NCI-H748 (cell line): Measurements from ENCODE around the gene RRBP1.

ENCODE experiments used
- DNase-seq: peaks from one replicate; lab custom pipeline; 2025; ENCODE audit not compliant: unreplicated experiment; lab: John Stamatoyannopoulos, UW

The RRBP1 gene

GRCh38 chr20:17681726-17682102 lies 328 bp downstream of the RRBP1 start:
- DNase-seq, result no peak

GRCh38 chr20:17680836-17681725 lies 961 bp downstream of the RRBP1 start:
- peak; percentile 85 for DNase-seq

GRCh38 chr20:17679941-17680835 lies 1.9 kb downstream of the RRBP1 start:
- DNase-seq, result peak; percentile 49

- DNase-seq, result no peak
Observed at GRCh38 chr20:17678886-17679285, 3.2 kb downstream of the RRBP1 start.

- no peak for DNase-seq
Observed at GRCh38 chr20:17678295-17678694, 3.7 kb downstream of the RRBP1 start.

- no peak for DNase-seq
Observed at GRCh38 chr20:17676942-17677341, 5.1 kb downstream of the RRBP1 start.

- no peak for DNase-seq
Observed at GRCh38 chr20:17676378-17676759, 5.7 kb downstream of the RRBP1 start.

GRCh38 chr20:17675519-17676377 lies 6.3 kb downstream of the RRBP1 start:
- no peak for DNase-seq

- DNase-seq, result no peak
Observed at GRCh38 chr20:17674722-17675518, 7.1 kb downstream of the RRBP1 start.

- DNase-seq, result no peak
Observed at GRCh38 chr20:17673084-17673483, 9.0 kb downstream of the RRBP1 start.

GRCh38 chr20:17671565-17671964 lies 10.5 kb downstream of the RRBP1 start:
- no peak for DNase-seq

GRCh38 chr20:17671011-17671410 lies 11.0 kb downstream of the RRBP1 start:
- DNase-seq, result no peak

- no peak for DNase-seq
Observed at GRCh38 chr20:17669306-17669931, 12.6 kb downstream of the RRBP1 start.

- DNase-seq, result no peak
Observed at GRCh38 chr20:17668432-17668831, 13.6 kb downstream of the RRBP1 start.

GRCh38 chr20:17667445-17667844 lies 14.6 kb downstream of the RRBP1 start:
- no peak for DNase-seq

- DNase-seq, result no peak
Observed at GRCh38 chr20:17666481-17666880, 15.6 kb downstream of the RRBP1 start.

- no peak for DNase-seq
Observed at GRCh38 chr20:17665756-17666155, 16.3 kb downstream of the RRBP1 start.

- DNase-seq, result no peak
Observed at GRCh38 chr20:17664025-17664633, 17.9 kb downstream of the RRBP1 start.

- no peak for DNase-seq
Observed at GRCh38 chr20:17663486-17663885, 18.6 kb downstream of the RRBP1 start.
